ENCODE results near the gene CAST.
A peak's percentile ranks its signal among the peaks of the same experiment; 100 is the strongest.

The CAST gene

DNA sequence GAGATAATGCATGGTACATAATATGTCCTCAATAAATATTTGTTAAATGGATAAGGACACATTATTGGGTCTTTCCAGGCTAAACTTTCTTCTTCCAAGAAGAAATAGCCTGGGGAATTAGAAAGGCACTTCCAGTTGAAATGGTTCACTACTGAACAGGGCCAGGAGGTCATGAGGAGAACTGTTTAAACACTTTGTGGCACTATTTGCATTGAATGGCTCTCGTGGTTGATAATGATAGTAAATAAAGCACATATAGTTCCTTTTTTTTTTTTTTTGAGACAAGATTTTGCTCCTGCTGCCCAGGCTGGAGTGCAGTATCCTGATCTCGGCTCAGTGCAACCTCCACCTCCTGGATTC, 19.9 kb upstream of the CAST start:
- no peak for DNase-seq (ENCODE audit: low read depth)

DNA sequence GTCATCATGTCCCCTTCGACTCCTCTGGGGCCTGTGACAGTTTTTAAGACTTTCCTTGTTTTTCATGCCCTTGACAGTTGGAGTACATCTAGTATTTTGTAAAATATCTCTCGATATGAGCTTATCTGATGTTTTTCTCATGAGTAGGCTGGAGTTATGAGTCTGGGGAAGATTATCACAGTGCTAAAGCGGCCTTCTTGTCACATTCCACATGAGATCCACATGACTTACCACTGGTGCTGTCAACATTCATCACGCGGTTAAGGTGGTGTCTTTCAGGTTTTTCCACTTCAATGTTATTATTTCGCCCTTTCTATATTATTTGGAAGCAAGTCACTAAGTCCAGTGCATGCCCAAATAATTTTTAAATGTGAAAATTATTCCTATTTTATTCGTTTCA, 17.1 kb upstream of the CAST start:
- DNase-seq (ENCODE audit: low read depth), result no peak

- no peak for DNase-seq (ENCODE audit: low read depth)
These were observed 14.2 kb upstream of the CAST start for GRCh38 chr5:96648023-96648422.

DNA sequence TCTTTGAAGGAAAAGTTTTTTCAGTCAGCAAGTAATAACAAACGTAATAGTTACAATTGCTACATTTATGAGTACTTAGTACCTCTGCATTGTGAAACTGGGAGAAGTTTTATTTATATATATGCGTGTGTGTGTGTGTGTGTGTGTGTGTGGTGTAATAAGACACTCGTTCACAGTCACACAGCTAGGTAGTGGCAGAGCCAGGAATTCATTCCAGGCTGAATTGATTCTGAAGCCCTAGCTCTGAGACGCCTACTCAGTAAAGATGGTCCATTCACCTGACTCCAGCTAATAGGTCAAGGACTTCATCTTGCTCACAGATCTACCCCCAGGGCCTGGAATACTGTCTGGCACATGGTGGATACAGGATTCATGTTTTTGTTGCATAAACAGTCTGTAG, 13.6 kb upstream of the CAST start:
- DNase-seq (ENCODE audit: low read depth), result no peak

GRCh38 chr5:96649251-96649662, 12.9 kb upstream of the CAST start:
- no peak for DNase-seq (ENCODE audit: low read depth)

DNA sequence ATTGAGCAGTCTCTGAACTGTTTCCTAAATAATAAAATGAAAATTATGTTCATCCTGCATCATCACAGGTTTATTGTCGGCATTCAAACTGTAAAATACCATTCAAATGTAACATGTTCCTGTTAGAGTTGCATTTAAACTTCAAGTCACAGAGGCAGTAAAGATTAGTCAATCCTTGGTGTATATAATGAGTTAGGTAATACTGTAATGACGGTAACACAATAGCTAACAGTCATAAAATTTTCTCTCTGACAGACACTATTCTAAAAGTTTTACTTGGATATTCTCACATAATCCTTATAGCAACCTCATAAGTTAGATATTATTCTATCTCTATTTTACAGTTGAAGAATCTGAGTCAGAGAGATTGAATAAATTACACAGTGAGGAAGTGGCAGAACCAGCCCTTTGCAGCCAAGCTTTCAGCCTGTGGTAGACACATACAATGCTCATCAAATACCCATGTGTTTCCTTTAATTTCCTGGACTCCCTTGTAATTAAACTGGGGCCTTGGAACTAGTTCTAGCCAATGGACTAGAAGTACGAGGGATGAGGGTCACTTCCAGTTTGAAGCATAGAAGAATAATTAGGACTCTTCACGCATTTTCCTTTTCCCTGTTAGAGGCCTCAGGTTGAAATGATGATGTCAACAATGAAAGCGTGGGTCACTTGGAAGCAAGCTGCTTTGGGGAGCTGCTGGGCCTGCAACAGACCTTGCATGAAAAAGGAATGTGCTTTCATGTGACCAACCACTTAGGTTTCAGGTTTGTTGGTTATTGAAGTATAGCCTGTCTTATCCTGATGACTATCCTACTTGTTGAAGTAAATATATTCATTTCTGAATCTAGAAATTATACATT, 12.3 kb upstream of the CAST start:
- DNase-seq (ENCODE audit: low read depth), result no peak

- DNase-seq (ENCODE audit: low read depth), result no peak
These were observed 11.1 kb upstream of the CAST start for GRCh38 chr5:96651047-96651446.

DNA sequence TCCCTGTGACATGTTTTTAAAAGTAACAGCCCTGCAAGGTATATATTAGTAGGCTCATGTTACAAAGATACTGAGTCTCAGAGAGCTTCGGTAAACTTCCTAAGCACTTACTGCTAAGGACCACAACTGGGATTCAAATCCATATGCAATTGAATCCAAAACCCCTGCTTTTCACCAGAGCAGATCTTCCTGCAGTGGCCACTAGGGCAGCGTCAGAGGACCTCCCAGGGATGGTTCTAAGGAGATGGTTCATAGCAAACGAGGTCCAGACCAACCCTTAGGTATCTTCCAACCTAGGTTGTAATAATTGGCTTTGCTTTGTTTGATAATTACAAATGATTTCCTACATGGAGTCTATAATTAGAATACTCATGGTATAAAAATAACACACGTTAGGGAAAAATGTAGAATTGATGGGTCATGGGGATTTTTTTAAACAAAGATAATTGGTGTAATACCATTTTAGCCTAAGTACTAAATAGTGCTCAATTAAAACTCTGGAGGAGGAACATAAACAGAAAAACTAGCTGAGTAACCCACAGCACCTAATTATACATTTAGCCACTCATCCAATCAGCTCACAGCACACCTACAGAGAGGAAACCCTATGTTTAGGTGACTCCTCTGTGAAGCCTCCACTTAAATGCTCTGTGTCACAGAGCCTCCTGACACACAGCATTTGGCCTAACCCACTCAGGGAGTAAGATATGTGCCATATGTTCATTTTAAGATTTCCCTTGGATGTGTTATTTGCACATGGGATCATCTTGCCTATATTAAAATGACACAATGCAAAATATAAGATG, 10.0 kb upstream of the CAST start:
- DNase-seq (ENCODE audit: low read depth), result no peak

DNA sequence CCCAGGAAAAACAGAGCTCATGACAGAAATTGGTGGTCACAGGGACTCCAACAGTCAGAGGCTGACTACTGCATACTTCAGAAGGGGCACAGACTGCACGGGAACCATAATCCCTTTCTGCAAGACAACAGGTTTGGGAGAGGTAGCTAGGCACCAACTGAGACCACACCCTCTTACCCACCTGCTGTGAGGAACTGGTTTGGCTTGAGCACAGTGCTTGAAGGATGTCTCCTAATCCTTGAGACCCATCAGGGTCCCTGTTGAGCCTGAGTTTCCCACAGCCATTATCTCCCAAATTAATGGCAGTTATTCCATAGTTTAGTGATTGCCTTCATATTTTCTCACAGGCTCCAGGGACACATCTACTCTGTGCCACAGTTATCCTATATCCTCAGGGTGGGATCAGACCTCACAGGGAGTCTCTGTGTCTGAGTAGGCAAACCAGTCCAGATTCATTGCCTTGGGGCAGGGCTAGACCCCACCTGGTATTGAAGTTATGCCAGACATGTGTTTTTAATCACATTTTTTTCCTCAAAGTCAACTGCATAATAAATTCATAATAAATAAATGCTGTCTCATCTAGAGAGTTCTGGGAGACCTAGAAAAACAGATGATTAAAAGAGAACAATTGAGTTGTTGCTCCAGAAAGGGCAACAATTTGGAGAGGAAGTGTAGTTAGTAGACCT, 9.3 kb upstream of the CAST start:
- DNase-seq (ENCODE audit: low read depth), result no peak

- DNase-seq (ENCODE audit: low read depth), result no peak
These were observed 8.0 kb upstream of the CAST start for GRCh38 chr5:96654209-96654608.

DNA sequence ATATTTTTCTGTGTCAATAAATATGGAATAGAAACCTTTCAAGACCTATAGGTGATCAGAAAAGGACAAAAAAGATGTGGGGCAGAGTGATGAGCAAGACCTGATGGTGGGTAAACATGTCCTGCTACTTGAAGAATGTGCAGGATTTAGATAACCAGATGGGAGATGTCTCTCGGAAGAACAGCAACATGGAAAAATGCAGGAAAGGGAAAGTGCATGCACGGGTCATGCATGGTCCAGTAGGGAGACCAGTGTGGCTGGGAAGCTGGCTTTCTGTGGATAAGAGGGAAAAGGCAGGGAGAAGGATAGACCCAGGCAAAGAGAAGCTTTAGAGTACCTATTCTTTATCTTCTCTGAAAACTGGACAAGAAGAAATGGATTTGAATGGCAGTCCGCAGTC, 7.1 kb upstream of the CAST start:
- no peak for DNase-seq (ENCODE audit: low read depth)

DNA sequence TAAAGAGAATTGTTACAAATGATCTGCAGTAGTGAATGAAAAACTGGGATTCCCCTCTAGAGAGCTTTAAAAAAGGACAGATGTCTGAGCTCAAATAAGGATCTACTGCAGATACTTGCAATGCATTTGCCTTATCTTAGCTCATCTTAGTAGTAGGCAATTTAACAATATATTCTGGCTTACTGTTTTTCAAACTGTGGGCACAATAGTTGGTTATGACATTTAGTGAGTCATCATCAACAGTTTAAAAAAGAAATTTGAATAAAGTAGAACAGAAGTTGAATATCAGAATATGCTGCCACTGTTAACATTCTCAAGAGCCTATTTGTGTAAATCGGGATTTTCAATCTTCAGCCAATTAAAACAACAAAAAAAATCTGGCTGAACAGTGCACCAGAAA, 6.7 kb upstream of the CAST start:
- DNase-seq (ENCODE audit: low read depth), result no peak

- peak; percentile 35 for DNase-seq (ENCODE audit: low read depth)
These were observed 5.1 kb upstream of the CAST start for GRCh38 chr5:96657068-96657467.

DNA sequence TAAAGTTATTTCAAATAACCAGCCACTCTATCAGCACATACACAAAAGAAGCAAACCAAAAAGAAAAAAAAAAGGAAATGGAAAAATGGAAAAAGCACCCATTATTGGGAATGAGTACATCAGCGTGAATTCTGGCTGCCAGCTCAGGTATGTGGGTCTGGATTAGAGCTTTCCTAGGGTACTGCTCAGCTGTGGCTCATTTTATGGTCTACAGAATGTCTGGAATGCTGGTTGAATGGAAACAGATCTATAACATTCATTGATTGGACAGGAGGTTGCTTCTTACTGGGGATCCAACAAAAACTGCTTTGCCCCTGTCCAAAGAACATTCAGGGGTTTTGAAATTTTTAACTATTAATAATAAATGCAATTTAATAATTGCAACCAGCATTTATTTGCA, 3.9 kb upstream of the CAST start:
- no peak for DNase-seq (ENCODE audit: low read depth)

- no peak for DNase-seq (ENCODE audit: low read depth)
These were observed 3.0 kb upstream of the CAST start for GRCh38 chr5:96659170-96659569.

DNA sequence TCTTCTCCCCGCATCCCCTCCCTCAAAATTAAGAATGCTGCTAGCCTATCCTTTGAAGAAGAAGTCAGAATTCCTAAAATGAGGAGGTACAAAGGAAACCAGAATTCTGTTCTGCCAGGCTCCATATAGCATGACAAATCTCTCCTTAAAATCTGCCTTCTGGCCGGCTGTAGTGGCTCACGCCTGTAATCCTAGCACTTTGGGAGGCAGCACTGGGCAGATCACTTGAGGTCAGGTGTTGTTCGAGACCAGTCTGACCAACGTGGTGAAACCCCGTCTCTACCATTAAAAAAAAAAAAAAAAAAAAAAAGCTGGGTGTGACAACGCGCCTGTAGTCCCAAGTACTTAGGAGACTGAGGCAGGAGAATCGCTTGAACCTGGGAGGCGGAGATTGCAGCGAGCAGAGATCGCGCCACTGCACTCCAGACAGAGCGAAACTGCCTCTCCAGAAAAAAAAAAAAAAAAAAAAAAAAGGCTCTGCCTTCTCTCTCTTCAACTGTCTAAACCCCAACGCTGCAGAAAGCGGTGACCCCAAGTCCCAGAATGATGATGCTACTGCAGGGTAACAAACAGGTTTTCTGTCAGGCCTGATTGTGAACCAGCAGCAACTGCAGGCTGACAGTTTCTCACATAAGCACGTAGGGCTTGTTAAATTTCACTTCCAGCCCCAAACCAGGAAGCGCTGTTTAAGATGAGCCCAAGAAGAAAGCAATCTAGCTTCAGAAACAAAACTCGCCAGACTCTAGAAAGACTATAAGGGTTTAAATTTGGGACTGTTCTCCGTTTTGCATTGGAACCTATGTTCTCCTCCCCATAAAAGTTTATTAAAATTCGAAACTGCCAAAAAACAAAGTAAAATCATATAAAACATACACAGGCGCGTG, 963 bp upstream of the CAST start:
- DNase-seq (ENCODE audit: low read depth), result peak; percentile 14

DNA sequence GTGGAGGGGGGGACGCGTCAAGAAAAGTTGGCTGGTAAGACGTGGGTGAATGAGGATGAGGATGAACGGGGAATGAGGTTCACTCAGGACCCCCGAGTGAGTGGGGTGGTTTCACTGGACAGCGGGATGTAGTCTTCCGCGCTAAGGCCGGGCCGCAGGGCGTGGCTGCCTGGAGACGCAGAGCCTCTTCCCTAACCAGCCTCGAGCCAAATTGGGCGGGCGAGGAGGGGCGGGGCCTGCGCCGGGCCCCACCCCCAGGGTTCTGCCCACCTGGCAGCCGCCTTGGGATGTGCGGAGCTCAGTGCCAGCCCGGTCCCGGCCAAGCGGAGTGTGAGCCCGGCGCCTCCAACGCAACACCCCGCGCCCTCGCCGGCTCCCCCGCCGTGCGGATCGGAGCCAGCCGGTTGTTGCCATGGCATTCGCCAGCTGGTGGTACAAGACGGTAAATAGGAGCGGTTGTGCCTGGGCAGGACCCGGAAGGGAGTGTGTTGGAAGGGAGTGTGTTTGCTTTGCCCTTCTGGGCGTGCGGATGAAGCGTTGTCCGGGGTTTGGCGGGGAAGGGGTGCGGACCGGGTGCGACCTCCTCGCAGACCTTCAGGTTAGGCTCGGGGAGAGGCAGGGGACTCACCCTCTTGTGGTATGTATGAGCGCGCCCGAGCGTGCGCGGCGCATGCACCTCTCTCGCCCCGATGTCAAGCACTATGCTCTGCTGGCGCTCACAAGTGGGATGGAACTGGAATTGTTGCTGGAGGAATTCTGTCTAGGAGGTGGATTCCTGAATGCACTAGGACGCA, 746 bp downstream of the CAST start:
- peak; percentile 71 for DNase-seq (ENCODE audit: low read depth)

DNA sequence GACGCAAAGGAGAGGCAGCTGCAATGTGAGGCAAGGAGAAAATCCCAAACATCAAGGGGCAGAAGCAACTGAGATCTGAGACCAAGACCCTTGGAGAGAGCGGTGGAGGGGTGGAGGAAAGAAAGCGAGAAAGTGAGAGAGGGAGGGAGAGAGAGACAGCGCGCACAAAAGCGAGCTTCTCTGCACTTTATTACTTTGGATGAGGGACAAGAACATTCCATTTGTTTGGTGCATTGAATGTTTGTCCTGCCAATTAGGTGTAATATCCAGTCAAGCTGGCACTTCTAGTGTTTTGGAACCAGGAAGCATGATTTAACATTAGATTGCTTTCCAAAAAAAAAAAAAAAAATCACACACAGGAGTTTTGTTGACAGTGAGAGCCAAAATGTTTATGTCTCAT, 1.4 kb downstream of the CAST start:
- DNase-seq (ENCODE audit: low read depth), result no peak

GRCh38 chr5:96664669-96665068, 2.5 kb downstream of the CAST start:
- no peak for DNase-seq (ENCODE audit: low read depth)

GRCh38 chr5:96668725-96669124, 6.5 kb downstream of the CAST start:
- DNase-seq (ENCODE audit: low read depth), result no peak

DNA sequence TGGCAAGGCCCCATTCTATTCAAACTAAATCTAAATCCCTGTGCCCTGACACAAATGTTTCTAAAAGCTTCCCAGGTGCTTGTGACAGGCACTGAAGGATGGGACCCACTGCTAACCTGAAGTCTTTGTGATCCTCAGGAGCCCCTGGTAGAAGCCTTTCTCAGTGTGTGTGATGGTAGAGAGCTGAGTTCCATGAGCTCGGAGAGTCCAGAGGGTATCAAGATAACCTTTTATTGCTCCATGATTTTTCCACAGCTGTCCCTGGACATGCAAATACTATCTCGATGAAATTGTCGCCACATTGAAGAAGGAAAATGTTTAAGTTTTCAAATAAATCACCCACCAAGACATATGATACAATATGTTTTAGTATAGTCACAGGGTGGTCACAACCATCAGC, 7.7 kb downstream of the CAST start:
- DNase-seq (ENCODE audit: low read depth), result no peak
